Cardiac muscle cell (in vitro differentiated cells and primary cell): ENCODE data around the gene NCR2. TPM values are rescaled to one million over a fixed set of nuclear protein-coding genes. Genes with fewer than 3 reads are reported as not detected.

Experiments used
- DNase-seq, 2 donors: peaks; one replicate each; pipeline versions ENCODE4 v3.0.0 to v3.0.0-alpha.2; 2010 to 2017; ENCODE audit warnings: low read depth in 1 of 2, low spot score in 1 of 2
- H3K27ac ChIP-seq: fragments of 200-600 bp; sonication (generic); 2 replicates; pipeline ENCODE4 v1.5.1; 2016
- H3K27me3 ChIP-seq: fragments of 200-600 bp; sonication (generic); 2 replicates; pipeline ENCODE4 v1.6.0; 2016; ENCODE audit warnings: control low read depth
- H3K36me3 ChIP-seq: fragments of 200-600 bp; sonication (generic); 2 replicates; pipeline ENCODE4 v1.5.1; 2016; ENCODE audit warnings: control low read depth
- H3K4me1 ChIP-seq: fragments of 200-600 bp; sonication (generic); 2 replicates; pipeline ENCODE4 v1.8.1; 2017; ENCODE audit warnings: low read depth, mild to moderate bottlenecking, mixed run types
- H3K4me3 ChIP-seq: fragments of 200-600 bp; sonication (generic); 2 replicates; pipeline ENCODE4 v1.5.1; 2016; ENCODE audit warnings: mild to moderate bottlenecking
- H3K9me3 ChIP-seq: fragments of 200-600 bp; sonication (generic); 2 replicates; pipeline ENCODE4 v1.5.1; 2017; ENCODE audit warnings: low read depth, mild to moderate bottlenecking, control low read depth
- CTCF ChIP-seq: IDR thresholded peaks from 2 replicates; pipeline ENCODE4 v1.5.1; 2012; ENCODE audit warnings: low read depth, mild to moderate bottlenecking, low read length
- polyA plus RNA-seq: library from polyadenylated mRNA; unstranded; fragments of >200 nt; fragmentation: Nextera tagmentation; extraction: Ambion mirVana; gene quantifications from 2 replicates; pipeline ENCODE4 v1.2.1, GENCODE V29; 2016
- total RNA-seq: library from RNA; depleted of rRNA; stranded (reverse); fragments of >200 nt; gene quantifications from 2 replicates; pipeline ENCODE4 v1.2.3, GENCODE V29; 2016

NCR2 gene
- total and polyA plus RNA-seq, 2 experiments from 2014 or later, result not detected

DNA sequence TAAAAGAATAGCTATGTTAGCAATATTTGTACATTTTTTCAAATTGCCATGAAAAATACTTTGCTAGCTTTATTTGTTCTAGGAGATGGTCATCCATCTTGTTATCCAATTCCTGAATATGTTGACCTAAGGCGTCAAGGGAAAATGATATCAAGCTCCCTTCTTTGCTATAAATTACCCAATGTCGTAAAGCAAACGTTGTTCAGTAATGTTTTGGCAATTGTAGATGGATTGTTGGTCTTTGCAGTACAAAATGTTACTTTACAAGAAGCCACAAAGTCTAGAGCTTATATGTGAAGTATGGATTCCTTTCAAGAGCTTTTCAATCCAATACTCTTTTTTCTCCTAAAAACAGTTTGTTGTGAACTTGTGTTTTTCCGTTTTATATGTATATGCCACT, 3.3 kb downstream of the NCR2 start:
- no peak for DNase-seq
- Histone ChIP-seq H3K27ac (no peak overlapping the region), H3K4me3 (no peak overlapping the region), H3K36me3 (no peaks in the 10 kb centered on the region), H3K4me1 (no peaks in the 10 kb centered on the region), H3K9me3 (no peaks in the 10 kb centered on the region), H3K27me3 (peaks cover 10% of the 10 kb centered on the region)
- no peak for TF ChIP-seq CTCF

DNA sequence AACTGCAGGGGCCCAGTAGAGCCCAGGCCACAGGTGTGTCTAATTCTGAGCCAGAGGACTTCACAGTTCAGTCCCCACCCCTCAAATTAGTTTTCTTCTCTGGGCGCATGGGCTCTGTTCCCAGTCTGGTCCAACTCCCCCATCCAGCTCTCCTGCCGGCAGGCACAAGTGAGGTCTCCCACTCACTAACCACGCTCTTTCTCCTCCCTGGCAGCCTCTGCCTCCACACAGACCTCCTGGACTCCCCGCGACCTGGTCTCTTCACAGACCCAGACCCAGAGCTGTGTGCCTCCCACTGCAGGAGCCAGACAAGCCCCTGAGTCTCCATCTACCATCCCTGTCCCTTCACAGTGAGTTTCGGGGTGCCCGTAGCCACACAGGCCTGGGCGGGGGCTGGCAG, 6.2 kb downstream of the NCR2 start:
- no peak for DNase-seq
- H3K9me3 ChIP-seq, result no peaks in the 10 kb centered on the region
- TF ChIP-seq CTCF, result no peak
- no peaks in the 10 kb centered on the region for H3K36me3 ChIP-seq
- H3K4me1 ChIP-seq, result no peaks in the 10 kb centered on the region
- no peak overlapping the region for H3K27ac ChIP-seq
- H3K4me3 ChIP-seq, result no peak overlapping the region
- H3K27me3 ChIP-seq, result peaks cover 10% of the 10 kb centered on the region

- no peak overlapping the region for H3K27ac ChIP-seq
- TF ChIP-seq CTCF, result no peak
- H3K4me3 ChIP-seq, result no peak overlapping the region
- H3K27me3 ChIP-seq, result peaks cover 10% of the 10 kb centered on the region
- no peaks in the 10 kb centered on the region for H3K9me3 ChIP-seq
- H3K4me1 ChIP-seq, result no peaks in the 10 kb centered on the region
- no peak for DNase-seq
- H3K36me3 ChIP-seq, result no peaks in the 10 kb centered on the region
Measured at GRCh38 chr6:41342241-41342640, 6.8 kb downstream of the NCR2 start.

DNA sequence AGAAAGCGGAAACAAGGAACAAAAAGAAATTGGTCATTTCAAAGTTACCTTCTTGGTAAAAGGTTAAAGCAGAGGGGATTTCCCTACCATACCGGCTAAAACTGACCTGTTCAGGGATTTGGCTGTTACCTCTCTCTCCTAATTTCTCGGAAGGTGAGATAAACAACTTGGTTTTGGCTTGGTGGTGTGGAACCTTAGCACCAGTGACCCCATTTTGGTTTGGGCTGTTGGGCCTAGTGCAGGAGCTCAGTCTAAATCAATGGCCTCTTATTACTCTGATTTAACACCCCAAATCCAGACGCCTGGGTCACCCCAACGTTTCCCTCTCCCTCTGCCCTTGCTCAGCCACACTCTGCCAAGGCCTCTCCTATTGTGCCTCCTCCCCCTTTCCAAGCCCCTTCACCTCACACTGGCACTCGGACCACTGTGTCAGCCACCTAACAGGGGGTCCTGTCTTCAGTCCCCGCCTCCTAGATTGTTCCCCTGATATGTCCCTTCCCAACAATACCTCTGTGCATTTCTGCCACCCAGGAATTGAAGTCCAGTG, 8.3 kb downstream of the NCR2 start:
- Histone ChIP-seq H3K36me3 (no peaks in the 10 kb centered on the region), H3K27me3 (no peaks in the 10 kb centered on the region), H3K9me3 (no peaks in the 10 kb centered on the region), H3K4me1 (no peaks in the 10 kb centered on the region), H3K4me3 (no peak overlapping the region), H3K27ac (no peak overlapping the region)
- no peak for DNase-seq
- no peak for TF ChIP-seq CTCF

DNA sequence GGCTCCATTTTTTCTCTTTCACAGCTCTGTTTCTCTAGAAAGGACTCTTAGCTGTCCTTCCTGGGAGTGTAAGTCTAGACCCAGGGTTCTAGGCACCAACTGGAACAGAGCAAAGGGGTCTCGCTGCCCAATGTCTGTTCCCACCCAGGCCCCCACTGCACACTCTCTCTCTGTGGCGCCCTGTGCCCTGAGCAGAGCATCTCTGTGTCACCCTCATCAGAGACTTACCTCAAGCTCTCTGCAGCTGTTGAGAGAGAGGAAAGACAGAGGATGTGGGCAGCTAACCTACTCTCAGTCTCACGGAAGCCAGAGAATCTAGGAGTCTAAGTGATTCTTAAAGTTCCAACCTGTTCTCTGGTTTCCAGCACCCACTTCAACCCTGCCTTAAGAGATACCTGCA, 9.5 kb downstream of the NCR2 start:
- H3K9me3 ChIP-seq, result no peaks in the 10 kb centered on the region
- peaks cover 2% of the 10 kb centered on the region for H3K27me3 ChIP-seq
- H3K4me1 ChIP-seq, result no peaks in the 10 kb centered on the region
- no peak for TF ChIP-seq CTCF
- H3K36me3 ChIP-seq, result no peaks in the 10 kb centered on the region
- H3K27ac ChIP-seq, result no peak overlapping the region
- no peak for DNase-seq
- H3K4me3 ChIP-seq, result no peak overlapping the region

DNA sequence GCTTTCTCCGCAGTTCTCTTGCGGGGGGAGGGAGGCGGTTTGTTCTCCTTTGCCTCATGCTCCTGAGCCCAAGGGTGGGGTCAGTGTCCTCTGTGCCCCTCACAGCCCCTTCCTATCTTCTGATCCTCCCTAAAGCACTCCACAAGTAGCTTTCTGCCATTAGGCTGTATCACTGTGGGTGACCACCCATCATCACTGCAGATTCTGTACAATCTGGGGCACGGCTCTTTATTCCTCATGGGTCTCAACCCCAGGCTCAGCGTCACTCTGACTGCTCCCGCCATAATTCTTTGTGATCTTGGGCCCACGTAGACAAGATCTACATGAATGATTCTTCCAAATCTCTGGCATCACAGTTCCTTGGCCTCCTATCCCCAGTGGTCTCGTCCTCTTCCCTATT, 10.5 kb downstream of the NCR2 start:
- peaks cover 12% of the 10 kb centered on the region for H3K27me3 ChIP-seq
- H3K27ac ChIP-seq, result no peak overlapping the region

More for the DNA sequence above, 10.5 kb downstream of the NCR2 start:
- Histone ChIP-seq H3K4me3 (no peak overlapping the region), H3K9me3 (no peaks in the 10 kb centered on the region), H3K4me1 (no peaks in the 10 kb centered on the region), H3K36me3 (no peaks in the 10 kb centered on the region)
- no peak for TF ChIP-seq CTCF
- DNase-seq, result no peak
